Hippocampal formation (tissue), 2 donors: ENCODE results near the gene PRKCZ.
A peak's percentile ranks its signal among the peaks of the same experiment; 100 is the strongest.

Experiments
- DNase-seq, 2 donors: peaks; one replicate each; lab custom pipeline; 2025; lab: John Stamatoyannopoulos, UW

Gene PRKCZ

DNA sequence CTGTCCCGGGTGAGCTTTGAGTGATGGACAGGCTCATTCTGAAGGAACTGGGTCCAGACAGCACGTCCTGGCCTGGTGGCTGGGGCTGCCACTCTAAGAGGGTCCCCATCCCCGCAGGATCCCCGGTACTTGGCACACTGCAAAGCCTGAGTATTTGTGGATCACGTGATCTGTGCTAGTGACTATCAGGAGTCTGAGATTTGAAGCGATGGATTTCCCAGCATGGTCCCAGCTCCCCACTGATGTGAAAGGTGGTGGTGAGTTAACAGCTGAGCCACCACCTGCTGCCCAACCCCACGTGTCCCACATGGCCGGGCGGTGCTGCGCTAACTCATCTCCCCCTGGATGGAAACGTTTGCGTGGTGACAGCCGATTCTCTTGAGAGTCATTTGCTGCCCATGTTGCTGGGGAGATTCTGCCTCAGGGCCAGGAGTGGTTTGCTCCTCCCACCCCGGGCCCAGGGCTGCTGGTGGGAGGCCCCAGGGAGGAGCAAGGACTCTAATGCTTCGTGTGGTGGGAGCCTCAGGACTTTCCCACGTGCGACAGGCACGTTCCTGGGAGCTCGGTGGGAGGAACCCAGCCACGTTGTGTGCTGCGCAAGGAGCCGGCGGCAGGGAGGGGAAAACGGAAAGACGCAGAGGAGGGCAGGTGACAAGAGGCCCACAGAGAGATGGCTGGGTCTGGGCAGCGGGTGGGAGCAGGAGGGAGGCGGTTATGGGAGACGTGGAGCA, 129.2 kb downstream of the PRKCZ start:
- DNase-seq = peak in 1 of 2 donors; percentile 6

DNA sequence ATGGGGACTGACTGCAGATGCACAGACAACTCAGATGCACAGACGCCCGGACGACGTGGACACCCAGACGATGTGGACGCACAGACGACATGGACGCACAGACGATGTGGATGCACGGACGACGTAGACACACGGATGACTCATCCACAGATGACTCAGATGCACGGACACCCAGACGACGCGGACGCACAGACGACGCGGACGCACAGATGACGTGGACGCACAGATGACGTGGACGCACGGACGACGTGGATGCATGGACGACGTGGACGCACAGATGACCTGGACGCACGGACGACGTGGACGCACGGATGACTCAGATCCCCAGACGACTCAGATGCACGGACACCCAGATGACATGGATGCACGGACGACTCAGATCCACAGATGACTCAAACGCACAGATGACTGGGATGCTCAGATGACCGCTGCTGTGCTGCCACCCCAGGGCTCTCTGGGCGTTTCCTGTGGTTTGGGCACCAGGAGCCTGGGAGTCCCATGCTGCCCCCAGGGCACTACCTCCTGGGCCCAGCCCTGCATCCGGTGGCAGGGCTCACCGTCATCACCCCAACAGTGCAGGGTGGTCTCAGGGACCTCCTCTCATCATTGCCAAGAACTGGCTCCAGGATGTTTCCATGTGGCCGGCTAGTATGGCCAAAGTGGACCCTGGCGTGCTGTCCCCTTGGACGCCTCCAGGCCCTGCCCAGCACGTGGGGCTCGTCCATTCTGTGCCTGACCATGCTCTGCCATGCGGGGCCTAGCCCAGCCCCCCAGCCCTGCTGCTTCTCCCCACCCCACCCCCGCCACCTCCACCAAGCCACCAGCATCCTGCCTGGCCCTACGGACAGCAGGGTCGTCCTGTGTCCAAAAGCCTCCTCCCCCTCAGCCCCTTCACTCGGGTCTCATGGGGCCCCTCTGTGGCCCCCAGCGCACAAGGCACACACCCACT, 130.4 kb downstream of the PRKCZ start:
- no peak for DNase-seq

DNA sequence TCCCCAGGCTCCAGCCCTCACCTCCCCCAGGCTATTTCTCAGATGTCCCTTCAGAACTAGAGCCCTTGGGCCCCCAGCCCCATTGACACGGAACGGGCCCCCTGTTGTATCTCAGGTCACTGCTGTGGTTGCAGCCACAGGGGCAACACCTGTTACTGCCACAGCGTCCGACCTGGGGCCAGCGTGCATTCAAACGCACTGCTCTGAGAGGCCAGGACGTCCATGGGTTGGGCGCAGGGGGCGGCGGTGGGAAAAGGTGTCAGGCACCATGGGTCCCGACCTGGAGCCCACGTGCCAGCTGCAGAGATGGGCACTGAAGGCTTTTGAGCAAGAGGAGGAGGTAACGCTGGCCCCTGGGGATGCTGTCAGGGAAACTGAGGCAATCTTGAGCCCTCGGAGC, 131.1 kb downstream of the PRKCZ start:
- no peak for DNase-seq

DNA sequence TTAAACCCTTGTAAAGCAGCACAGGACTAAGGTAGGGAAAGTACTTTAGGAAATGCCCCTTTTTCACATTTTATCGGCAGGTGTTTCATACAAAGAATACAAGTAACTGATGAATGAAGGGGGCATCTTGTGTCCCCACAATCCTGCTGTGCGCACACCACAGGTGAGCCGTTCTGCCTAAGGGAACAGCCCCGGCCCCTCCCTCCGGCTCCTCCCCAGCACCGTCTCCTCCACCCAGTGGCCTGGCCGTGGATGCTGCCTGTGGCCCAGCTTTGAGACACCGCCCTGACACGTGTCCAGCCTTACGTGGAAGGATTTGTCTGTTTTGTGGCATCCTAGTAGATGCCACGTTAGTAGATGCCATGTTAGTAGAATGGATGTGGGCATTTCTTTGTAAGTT, 131.5 kb downstream of the PRKCZ start:
- DNase-seq = no peak

DNA sequence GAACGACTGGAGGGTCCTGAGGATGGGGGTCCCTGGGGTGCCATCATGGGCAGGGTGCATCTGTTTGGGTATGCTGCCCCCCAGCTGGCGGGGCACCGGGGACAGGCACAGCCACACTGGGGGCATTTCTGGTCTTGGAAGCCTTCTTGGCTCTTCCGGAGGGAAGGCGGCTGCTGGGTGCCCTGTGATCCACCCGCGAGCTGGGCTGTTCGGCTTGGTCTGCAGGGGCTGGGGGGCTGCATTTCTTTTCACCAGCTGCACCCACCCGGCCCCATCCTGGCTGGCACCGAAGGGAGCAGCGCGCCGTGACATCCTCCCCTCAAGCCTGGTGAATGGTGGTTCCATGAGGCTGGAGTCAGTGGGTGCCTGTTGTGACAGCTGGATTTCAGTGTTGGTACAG, 132.2 kb downstream of the PRKCZ start:
- DNase-seq = no peak

DNA sequence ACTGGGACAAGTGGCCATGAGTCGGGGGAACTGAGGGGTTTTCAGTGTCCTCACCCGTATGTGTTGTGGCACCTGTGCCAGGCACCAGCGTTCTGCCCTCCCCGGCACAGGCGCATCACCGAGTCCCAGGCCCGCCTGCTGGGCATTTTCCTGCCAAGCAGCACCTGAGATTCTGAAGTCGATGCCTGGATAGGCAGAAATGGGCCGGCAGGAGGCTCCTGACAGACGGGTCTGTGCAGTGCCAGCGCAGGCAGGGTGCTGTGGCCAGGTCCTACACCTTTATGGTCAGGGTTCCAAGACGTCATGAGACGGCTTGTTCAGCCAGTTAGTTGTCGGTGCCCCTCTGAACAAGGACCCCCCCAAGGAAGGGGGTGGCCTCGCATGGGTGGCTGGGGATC, 133.7 kb downstream of the PRKCZ start:
- no peak for DNase-seq

DNA sequence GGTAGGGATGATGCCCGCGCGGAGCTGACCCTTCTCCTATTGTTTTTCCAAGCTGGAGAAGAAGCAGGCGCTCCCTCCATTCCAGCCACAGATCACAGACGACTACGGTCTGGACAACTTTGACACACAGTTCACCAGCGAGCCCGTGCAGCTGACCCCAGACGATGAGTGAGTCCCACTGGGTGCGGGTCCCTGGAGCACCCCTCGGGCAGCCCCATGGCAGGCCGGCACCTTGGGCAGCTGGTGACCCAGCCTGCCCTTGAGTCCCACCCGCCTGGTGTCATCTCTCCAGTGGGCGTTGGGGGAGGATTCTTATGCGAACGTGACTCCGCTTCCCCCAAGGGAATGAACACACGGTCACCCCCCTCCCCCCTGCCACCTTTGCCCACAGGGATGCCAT, 134.3 kb downstream of the PRKCZ start:
- DNase-seq = no peak

DNA sequence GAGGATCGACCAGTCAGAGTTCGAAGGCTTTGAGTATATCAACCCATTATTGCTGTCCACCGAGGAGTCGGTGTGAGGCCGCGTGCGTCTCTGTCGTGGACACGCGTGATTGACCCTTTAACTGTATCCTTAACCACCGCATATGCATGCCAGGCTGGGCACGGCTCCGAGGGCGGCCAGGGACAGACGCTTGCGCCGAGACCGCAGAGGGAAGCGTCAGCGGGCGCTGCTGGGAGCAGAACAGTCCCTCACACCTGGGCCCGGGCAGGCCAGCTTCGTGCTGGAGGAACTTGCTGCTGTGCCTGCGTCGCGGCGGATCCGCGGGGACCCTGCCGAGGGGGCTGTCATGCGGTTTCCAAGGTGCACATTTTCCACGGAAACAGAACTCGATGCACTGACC, 134.7 kb downstream of the PRKCZ start:
- DNase-seq = no peak

DNA sequence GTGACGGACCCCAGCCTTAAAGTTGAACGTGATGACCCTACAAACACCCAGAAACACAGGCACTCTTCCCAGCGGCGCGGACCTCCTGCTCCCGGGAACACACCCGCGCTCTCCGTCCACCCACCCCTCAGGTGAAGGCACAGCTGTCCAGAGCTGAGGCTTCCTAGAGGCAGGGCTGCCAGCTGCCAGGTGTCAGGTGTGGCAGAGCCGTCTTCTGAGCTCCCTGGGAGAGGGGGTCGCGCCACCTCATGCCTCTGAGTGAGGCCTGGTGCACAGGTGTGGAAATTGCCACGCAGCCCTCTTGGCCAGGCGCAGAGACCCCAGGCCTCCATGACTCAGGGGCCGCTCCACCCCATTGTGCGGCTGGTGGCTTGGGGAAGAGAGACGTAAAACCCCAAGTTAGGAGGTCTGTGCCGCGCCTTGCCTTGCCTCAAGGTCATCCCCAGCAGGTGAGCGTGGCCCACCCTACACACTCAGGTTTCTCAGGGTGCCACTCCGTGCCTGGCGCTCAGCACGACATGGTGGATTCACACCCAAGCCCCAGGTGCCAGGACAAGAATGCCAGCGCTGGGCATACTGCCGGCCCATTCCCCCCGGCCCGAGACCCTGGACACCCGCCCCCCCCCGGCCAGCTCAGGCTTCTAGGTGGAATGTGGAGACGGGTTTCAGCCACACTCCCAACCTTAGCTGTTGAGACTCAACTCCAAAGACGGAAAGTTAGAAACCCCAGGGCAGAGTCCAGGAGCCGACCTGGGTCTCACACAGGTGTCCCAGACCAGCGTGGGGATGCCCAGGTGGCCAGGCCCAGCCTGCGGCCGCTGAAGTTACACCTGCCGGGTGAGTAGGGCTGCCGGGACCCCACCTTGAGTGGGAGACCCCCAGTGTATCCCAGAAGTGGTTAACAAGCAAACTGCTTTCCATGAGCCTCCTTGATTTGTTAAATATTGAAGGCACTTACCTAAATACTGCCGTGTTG, 136.0 kb downstream of the PRKCZ start:
- DNase-seq = no peak

DNA sequence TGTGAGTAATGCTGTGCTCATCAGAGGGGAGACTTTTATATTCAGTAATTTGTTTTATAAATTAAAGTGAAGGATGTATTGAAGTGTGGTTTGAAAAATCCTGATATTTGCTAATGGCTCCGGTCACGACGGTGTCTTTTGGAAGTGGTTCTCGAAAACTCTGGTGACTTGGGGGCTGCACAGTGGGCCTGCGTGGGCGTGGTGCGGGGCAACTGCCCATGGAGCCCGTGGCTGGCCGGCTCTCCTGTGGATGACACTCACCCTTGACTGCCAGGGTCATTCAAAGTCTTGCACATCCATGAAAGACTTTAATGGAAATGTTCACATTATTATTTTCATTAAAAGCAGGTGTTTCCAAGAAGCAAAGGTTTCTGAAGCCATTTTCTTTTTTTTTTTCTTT, 136.7 kb downstream of the PRKCZ start:
- DNase-seq = no peak

DNA sequence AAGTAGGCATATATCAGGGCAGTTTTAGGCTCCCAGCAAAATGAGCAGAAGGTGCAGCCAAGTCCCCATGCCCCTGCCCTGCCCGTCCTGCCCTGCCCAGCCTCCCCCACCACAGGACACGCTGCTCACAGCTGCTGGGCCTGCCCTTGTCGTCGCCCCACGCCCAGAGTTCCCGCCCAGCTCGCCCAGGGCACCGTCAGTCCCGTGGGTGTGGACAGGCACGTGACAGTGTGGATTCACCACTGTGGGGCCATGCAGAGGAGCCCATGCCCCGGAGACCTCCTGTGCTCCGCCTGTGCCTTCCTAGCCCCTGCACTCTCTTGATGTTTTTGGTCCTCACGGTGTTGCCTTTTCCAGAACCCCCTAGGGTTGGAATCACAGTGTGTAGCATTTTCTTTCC, 137.4 kb downstream of the PRKCZ start:
- DNase-seq = no peak

DNA sequence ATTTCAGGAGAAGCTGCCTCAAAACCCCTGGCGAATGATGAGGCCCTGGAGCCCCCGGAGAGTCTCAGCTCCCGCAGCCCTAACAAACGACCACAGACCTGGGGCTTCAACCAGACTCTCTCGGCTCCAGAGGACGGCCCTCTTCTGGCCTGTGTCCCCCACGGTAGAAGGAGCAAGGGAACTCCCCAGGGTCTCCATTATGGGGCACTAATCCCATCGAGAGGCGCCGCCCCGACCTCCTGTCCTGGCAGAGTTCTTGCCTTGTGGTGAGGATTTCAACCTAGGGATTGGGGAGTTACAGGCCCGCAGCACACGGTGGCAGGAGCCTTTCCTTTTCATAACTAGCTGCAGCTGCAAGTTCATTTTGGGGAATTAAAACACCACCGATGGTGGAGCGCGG, 138.1 kb downstream of the PRKCZ start:
- no peak for DNase-seq

DNA sequence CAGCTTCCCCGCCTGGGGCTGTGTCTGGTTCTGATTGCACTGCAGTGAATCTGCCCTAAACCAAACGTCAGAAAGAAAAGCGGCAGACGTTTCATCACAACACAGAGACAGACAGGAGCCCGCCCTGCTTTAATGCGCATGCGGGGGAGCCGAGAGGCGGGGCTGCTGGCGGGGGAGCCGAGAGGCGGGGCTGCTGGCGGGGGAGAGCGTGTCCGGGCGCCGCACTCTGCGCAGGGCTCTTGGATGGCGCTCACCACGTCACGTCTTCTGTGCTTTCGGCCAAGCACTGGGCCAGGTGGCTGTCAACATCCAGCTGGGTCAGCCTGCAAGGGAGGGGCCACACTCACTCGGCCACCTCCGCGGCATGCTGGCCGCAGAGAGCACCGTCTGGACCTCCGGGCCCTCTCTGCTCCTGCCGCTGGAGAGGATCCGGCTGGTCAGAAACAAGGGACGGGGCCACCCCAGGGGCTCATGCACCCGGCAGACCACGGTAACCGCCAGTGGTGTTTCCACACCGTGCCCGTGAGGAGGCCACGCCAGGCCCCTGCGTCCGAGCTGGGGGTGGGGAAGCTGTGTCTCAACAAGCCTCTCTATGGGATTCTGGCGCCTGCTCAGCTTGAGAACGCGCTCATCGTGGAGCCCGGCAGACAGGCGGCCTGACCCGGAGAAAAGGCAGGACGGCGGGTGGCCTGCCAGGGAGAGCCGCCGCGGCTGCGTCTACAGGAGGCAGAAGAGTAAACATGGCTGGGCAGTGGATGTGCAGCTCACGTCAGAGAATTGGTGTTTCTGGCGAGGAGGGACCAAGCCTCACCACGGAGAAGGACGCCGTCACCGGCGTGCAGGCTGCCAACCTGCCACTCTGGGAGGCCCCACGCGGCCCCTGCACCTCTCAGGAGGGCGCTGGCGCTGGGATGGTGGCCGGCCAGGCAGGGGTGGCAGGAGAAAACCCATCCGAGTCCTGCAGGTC, 139.5 kb downstream of the PRKCZ start:
- DNase-seq = peak; percentile 91 to 94

DNA sequence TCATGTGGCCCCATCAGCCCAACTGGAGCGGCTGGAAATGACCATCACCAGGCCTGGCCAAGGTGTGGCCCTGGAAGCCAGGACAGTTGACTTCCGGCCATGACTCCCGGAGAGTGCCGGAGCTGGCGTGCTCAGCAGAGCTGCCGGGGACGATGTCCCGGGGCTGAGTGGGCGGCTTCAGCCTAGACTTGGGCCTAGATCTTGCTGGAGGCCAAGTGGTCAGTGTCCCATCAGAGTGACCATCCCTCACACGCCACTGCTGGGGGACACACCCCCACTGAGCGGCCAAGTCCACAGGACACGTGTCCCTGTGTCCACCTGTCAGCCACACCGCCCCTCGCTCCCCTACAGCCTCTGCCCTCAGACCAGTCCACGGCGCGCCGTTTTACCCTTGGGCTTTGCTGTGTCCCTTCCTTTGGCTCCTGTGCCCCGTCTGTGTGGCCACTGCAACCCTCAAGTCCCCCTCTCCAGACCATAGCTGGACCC, 140.3 kb downstream of the PRKCZ start:
- DNase-seq = no peak

DNA sequence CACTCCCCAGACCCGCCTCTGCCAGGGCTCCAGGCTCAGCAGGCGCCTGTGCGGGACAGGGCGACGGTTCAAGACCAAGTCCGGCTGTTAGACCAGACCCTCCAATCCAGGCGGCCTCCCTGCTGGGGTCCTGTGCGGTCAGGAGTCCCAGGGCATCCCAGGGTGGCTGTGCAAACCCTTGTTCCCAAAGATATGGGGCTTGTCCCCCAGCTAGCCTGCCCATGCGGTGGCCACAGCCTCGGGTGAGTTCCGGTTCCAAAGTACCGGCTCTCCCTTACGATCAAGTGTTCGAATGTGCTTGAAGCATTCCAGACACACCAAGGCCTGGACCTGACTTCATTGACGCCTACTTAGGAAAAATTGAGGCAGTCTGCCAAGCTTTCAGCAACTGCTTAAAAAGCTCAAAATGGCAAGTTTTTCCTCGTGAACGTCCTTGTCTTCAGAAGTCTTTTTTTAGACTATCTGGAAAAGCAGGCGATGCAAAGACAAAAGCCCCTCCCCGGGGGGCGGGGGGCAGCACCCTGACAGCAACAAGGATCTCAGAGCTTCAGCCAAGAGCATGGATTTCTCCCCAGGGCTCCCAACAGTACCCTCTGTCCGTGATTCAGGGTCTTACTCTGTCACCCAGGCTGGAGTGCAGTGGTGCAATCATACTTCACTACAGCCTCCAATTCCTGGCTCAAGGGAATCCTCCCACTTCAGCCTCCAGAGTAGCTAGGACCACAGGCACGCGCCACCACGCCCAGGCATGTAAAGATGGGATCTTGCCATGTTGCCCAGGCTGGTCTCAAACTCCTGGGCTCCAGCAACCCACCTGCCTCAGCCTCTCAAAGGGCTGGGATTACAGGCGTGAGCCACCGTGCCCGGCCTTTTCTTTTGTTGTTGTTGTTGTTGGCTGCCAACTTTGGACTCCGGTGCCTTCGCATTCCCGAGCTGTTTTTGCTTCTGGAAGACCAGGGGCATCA, 142.1 kb downstream of the PRKCZ start:
- DNase-seq = no peak

DNA sequence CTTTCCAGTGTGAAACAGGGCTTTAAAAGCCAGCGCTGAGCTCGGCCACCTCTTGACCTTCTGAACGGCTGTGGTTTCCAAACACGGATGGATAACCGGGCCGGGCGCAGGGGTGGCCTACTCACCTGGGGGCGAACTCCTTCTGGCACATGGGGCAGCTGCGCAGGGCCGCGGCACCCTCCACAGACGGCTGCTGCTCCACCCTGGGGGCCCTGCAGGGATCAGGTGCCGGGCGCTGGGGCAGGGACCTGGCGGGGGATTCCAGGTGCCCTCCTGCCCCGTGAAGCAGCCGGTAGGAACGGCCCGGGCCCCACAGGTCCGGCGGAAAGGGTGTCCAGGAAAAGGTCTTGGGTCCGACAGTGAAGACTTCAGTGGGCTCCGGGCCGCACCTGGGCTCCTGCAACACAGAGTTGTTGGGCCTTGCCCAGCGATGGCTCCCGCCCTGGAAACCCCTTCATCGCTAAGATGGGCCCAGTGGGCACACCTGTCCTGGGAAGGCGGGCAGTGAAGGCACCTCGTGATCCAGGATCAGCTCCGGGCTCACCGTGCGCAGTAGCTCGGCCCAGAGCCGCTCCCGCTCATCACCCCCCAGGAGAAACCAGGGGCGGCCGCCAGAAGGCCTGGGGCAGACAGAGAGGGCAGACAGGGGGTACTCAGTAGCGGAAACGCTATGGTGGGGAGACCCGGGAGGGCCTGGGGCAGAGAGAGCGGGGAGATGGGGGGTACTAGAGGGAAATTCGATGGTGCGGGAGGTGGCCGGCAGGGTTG, 143.5 kb downstream of the PRKCZ start:
- no peak for DNase-seq

DNA sequence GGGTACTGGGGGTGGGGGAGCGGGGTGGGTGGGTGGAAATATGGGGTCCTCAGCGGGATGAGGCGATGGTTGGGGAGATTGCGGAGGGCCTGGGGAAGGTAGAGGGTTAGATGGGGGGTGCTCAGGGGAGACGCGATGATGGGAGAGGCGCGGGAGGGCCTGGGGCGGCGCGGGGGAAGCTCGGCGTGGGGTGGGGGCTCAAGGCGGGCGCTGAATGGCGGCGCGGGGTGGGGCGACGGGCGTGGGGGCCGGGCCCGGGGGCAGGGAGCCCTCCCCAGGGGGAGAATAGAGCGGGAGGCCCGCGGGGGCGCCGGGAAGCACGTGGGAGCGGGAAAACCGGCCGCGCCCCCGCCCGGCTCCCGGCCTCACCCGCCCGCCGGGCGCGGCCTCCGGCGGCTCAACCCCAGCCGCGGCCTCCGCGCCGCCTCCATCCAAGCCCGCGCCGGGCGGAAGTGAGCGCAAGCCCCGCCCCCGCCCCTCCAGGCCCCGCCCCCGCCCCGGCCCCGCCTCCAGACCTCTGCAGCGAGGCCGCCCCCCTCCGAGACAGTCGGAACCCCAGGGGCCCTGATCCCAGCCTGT, 144.2 kb downstream of the PRKCZ start, which contains the start of gene FAAP20:
Gene FAAP20, minus strand, starts transcription at position 454 of the 579 bp plus-strand sequence. Its CDS starts 23 bp downstream, at position 431.
- peak in 1 of 2 donors; percentile 87 for DNase-seq
